ENCODE measurements around the gene ZNF385B. TPM values are rescaled to one million over a fixed set of nuclear protein-coding genes. Genes with fewer than 3 reads are reported as not detected.

The ZNF385B gene
- polyA plus RNA-seq, 3 donors, result 10.1 to 13.9 (median 12.1) TPM

GRCh38 chr2:179751163-179751809 is 110.1 kb downstream of the ZNF385B start:
- DNase-seq, result peak; percentile 8

GRCh38 chr2:179749210-179749609 is 112.2 kb downstream of the ZNF385B start:
- DNase-seq, result no peak

- no peak for DNase-seq
These were observed 114.4 kb downstream of the ZNF385B start for GRCh38 chr2:179746981-179747380.

- no peak for DNase-seq
These were observed 115.7 kb downstream of the ZNF385B start for GRCh38 chr2:179745635-179746256.

DNA sequence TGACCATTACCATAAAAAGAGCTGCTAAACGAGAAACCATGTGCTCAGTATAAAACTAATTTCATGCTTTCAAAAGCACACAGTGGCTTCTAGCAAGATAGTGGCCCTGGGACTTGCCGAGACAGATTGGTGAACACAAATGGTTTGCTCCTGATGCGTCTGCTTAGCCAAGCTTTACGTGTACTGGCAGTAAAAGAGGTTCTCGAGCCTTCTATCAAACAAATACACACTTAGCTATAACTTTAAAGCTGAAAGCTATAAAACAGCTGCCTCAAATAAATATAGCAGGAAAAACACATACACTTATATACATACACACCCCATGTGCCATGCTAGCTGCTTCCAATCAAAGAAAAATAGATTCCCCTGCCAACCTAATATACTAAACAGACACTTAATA is 117.0 kb downstream of the ZNF385B start:
- no peak for DNase-seq

- no peak for DNase-seq
These were observed 120.1 kb downstream of the ZNF385B start for GRCh38 chr2:179741317-179741716.

DNA sequence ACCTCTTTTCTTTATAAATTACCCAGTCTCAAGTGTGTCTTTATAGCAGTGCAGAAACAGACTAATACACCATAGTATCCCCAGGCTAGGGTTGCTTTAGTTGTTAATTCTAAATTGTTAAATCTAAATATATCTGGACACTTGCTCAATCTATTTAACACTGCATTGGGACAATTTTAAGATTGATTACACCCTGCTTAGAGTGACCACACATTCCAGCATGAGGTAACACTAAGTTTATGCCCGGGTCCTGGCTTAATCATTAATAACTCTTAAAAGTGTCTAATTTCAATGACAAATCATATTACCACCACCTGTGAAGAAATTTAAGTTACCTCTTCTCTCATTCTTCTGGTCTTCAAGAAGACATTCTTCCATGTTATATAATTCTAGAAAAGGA is 131.4 kb downstream of the ZNF385B start:
- no peak for DNase-seq

DNA sequence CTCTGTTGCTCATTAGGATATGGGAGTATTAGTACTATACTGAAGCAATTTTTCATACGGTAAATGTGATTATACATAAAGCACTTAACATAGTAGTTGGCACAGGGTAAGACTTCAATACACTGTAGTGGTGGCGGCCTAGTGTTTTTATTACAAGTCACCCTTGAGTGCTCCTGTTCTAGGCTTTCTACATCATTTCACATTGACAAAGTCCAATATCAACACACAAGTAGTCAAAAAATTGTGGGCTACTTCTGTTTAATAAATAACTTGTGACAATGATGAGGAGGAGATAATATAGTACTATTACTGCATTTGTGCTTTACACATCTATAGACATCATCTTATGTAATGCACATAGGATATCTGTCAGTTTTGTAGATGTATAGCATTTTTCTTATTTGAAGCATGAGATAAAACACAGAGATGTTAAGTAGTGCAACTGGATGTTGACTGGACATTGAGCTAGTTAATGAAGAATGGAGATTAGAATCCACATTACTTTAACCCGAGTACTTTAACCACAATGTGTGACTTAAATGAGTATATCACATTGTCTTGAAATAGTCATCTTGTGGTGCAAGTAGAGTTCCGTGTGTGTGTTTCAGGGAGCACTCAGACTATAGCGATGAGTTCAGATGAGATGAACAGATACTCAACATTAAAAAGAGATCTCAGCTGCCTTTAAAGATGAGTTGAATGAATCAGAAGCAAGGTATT is 134.8 kb downstream of the ZNF385B start:
- no peak for DNase-seq

DNA sequence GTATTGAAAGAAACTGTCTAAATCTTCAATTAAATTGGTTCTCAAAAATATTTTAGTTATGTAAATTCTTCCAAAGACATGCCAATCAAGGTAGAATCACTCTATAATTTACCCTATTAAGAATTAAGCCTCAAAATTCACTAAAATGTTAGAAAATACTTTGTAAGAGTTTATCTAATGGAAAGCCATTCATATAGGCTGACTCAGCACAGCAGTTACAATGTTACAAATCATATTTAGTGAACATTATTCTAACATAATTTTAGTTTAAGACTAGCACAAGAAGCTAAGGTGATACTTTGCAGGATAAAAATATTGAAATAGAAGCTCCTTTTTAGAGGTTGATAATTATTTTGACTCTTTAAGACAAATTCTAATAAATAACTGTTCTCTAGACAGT is 137.0 kb downstream of the ZNF385B start:
- DNase-seq, result no peak

DNA sequence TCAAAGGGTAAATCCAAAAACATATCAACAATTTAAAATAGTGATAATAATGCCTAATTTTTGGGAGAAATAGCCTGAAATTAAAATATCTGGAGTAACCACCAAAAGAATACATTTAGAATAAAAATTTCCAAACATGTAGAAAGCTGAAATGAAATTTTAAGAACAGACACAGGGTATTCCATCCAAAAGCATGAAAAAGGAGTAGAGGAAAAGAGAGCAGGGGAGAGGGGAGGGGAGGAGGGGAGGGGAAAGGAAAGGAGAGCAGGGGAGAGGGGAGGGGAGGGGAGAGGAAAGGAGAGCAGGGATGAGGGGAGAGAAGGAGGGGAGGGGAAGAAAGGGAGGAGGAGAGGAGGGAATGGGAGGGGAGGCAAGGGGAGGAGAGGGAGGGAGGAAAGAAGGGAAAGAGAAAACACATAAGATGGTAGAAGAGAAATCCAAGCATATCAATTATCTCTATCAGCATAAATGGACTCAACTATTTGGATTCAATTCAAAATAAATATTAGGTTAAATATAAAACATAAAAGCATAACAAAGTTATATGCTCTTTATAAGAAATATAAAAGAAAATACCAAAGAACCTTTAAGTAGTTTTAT is 141.1 kb downstream of the ZNF385B start:
- no peak for DNase-seq

- no peak for DNase-seq
These were observed 145.5 kb downstream of the ZNF385B start for GRCh38 chr2:179715871-179716270.

GRCh38 chr2:179715196-179715595 is 146.2 kb downstream of the ZNF385B start:
- no peak for DNase-seq

GRCh38 chr2:179712825-179713224 is 148.6 kb downstream of the ZNF385B start:
- DNase-seq, result no peak

DNA sequence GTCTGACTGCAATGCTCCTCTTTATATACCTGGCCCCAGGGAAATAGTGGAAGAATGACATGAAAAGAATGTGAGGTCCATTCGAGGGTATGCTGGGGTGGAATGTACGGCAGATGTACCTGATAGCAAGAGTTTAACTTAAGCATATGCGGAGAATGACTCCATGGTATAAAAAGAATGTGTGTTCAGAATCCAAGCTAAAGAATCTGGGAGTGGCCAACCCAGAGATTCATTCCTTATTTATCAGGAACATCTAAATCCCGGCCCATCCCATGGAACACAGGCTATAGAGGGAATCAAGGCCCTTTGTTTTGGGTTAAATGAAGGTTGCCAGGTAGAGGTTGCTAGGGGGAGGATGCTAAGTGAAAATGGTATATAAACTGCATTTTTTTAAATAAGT is 150.0 kb downstream of the ZNF385B start:
- DNase-seq, result no peak

DNA sequence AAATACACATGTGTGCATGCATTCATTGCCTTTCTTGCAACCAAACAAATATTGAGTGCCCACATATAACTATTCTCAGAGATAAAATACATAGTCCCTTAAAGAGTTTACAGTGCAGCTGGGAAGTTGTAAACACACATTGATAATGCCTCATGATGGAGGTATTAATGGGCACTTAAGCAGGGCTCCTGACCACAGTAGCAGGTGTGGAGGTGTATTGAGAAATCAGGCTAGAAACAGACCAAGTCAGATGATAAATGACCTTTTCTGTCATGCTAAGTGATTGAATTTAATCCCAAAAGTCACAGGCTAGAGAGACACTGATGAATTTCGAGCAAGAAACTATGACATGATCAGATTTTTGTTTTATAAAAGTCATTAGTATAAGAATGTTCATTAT is 157.7 kb downstream of the ZNF385B start:
- no peak for DNase-seq

DNA sequence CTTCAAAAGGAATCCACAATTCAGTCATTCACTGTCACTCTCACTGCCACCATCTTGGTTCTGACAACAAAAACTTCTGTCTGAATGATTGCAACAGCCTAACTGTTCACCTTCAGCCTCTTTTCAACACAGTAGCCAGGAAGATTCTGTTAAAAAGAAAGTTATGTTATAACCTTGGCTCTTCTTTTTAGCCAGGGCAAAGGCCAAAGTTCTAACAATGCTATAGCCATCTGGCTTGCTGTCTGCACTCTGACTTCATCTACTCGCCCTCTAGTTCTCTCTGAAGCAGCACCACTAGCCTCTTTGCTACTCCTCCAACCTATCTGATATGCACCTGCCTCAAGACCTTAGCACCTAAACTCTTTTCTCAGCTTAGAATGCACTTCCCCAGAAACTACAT is 158.5 kb downstream of the ZNF385B start:
- no peak for DNase-seq

- no peak for DNase-seq
These were observed 159.8 kb downstream of the ZNF385B start for GRCh38 chr2:179701524-179702110.

DNA sequence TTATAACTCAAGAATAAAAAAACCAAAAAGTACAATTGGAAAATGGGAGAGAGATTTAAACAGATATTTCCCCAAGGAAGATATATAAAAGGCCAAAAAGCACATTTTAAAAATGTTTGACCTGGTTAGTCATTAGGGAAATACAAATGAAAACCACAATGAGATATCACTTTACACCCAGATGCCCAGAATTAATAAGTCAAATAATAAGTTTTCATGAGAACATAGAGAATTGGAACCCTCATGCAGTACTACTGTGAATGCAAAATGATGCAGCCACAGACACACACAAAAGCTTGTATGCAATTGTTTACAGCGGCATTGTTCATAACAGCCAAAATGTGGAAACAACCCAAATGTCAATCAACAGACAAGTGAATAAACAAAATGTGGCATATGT is 165.9 kb downstream of the ZNF385B start:
- no peak for DNase-seq

- no peak for DNase-seq
These were observed 166.4 kb downstream of the ZNF385B start for GRCh38 chr2:179694963-179695362.

DNA sequence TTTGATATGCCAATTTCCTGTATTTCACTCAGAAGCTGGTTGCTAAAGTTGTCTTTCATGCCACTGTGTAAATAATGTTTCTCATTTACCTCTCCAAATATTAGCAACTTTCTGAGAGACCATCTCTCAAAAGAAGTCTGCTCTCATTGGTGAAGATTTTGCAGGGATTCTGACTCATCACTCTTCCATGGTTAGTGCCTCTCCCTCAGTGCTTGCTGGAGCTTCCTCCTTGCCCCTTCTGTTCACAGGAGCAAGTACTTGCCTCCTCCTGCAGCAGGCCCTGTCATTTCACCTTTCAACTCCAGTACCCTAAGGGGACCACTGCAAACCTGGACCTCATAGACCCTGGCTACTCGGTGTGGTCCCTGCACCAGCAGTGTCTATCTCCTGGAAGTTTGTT is 168.8 kb downstream of the ZNF385B start:
- DNase-seq, result no peak

DNA sequence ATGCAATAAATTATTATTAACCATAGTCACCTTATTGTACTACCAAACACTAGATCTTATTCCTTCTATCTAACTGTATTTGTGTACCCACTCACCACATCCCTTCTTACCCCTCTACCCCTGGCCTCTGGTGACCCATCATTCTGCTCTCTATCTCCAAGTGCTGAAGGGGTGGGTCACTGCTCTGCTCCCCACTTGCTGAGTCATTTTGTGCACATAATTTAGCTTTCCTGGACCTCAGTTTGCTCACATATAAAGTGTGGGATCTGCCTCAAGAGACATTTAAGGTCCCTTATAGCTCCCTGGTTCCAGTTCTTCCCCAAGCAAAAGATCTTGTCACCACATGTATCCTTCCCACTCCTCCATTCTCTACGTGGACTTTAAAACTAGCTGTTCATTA is 169.4 kb downstream of the ZNF385B start:
- DNase-seq, result no peak

DNA sequence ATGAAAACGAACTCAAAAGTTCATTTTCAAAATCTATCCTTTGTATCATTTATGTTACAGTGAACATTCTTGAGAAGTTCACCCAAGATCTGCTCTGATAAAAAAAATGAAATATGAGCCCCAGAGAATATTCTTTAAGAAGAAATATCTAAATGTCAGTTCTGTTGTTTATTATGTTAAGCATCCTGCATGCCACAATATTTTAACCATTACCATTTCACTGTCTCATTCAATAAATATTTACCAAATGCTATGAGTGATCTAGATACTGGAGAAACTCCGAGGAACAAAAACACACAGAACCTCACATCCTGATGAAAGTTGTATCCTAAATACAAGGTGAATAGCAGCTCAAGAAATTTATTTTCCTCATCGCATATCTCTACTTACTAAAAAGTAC is 170.2 kb downstream of the ZNF385B start:
- no peak for DNase-seq

Data from renal pelvis (tissue), 4 donors.